C1 segment of cervical spinal cord (tissue), 14 donors: ENCODE results near the gene UBQLNL.

Experiments used
- DNase-seq, 14 donors: peaks; one replicate each; lab custom pipeline; 2025; lab: John Stamatoyannopoulos, UW

Gene UBQLNL, protein sequence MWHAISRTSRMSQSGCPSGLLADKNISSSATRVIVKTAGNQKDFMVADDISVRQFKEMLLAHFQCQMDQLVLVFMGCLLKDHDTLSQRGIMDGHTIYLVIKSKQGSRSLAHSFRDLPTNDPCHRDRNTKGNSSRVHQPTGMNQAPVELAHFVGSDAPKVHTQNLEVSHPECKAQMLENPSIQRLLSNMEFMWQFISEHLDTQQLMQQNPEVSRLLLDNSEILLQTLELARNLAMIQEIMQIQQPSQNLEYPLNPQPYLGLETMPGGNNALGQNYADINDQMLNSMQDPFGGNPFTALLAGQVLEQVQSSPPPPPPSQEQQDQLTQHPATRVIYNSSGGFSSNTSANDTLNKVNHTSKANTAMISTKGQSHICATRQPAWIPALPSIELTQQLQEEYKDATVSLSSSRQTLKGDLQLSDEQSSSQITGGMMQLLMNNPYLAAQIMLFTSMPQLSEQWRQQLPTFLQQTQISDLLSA

DNA sequence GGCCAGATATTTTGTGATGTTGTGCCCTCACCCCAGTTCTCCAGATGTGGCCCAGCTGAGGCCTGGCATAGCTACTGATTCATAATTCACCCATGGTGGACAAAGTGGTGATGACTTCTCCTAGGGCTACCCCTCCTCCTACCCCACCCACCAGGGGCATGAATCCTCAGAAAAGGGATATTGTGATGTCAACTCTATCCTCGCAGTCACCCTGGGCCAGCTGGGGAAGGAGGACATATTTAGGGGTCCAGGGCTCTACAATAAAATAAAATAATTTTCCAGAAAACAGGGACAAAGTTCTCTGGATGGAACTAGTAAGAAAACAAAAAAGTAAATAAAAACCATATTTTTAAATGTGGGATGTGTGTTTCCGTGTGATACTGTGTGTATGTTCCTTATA is at the start of gene UBQLNL:
TSS of gene UBQLNL (minus strand) at position 101 of the 400 bp plus-strand sequence. CDS start 258 bp downstream, outside the sequence.
- DNase-seq, result no peak

DNA sequence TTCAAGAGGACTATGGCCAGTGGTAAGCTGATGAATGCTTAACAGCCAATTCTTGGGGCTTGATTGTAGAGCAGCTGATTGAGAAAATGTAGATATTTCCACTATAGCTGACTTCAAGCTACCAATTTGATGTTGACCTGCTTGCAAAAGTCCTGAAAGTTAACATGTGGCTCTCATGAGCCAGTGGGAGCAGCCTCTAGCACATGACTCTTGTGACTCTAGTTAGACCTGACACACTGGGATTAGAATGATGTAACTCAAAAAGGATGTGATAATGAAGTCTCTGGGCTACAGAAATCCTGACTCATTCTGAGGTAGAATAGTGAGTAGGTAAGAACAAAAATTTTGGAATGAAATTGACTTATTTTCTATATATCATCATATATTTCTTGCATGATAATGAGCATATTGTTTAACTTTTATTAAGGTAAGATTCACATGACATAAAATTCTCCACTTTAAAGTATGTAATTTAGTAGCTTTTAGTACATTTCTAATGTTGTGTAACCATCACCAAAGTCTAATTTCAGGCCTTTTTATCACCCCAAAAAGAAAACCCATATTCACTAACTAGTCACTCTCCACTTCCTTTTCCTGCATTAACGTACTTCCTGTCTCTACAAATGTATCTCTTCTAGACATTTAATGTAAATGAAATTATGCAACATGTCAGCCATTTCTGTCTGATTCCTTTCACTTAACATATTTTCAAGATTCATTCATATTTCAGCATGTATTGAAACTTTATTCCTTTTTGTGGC is 47.9 kb upstream of the UBQLNL start:
- no peak for DNase-seq

DNA sequence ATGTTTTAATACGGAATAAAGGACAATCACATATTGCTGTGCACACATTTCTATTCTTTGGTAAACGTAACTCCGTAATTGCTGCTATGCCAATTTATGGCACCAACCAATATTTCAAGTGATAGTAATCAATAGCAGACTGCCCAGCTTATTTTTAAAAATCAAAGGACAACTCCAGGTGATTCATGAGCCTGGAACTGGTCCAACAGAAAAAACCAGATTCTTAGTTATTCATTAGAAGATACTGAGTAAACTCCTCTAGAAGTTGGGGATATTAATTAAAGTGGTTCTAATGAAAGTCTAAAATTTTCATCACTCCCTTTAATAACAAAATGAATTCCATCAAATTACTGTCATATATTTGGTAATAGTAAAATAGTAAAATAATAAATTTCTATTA is 41.3 kb upstream of the UBQLNL start:
- DNase-seq, result no peak

DNA sequence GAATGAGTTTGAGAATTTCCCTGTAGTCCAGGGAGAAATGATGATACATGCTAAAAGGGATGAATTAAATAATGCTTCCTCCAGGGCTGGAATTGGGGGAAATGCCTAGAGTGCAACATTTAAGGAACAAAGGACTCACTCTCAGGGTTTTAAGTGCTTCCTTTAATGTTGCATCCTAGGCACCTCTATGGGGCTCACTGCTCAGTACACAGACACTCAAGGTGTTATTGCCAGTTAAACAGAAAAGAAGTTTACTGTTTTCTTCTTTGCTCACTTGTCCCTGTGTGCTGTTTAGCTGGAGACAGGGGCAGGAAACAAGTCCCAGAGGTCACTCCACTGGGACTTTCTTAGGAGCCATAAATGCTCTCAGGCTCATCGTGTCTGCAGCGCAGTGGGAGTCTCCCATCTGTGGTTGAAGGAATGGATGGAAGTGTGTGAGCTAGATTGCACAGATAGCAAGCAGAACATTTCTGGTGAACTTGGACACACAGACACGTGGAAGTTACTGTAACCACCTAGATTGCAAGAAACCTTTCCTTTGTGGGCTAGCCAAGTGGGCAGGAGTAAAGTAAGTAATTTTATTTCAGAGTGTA is 40.2 kb upstream of the UBQLNL start:
- DNase-seq, result no peak

DNA sequence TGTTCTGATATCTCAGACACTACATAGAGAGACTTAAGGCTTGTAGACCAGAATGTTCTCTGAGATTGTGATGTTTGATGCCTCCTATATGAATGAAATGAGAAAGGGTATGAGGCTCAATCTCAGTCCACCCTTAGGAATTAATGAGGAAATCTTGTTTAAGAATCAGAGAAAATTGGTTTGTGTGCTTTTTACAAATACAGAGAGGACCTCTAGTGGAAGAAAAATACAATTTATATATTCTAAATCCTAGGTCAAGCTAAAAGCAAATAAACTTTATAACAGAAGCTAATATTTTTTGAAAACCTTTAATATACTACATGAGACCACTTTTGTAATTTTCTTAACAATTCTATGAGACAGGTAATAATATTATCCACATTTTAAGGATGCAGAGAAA is 36.8 kb upstream of the UBQLNL start:
- DNase-seq, result no peak

DNA sequence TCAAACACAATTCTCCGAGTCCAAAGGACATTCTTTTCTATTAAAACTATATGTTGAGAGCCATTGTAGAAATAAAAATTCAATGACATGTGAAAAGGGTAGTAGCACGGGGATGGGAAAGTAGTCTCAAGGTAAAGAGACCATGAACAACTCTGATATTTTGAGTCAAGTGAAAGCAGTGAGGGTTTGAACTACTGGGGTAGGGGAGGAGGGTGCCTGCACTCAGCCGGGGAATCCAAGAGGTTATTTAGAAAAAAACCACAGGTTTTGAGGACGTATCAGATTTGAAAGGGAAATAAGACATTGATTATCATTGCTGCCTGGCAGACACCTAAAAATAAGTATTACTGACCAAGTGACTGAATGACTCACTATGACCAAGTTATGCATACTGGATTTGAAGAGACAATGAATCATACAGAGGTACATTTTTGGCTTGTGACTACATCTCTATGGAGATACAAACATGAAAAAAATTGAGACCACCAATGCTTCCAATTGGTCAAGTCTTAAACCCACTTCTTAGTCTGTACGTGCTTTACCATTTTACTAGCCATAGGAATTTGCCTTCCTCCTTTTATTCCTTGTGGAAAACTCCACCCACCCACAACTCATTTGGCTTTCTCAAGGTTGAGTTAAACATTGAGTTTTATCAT is 34.1 kb upstream of the UBQLNL start:
- DNase-seq, result no peak

DNA sequence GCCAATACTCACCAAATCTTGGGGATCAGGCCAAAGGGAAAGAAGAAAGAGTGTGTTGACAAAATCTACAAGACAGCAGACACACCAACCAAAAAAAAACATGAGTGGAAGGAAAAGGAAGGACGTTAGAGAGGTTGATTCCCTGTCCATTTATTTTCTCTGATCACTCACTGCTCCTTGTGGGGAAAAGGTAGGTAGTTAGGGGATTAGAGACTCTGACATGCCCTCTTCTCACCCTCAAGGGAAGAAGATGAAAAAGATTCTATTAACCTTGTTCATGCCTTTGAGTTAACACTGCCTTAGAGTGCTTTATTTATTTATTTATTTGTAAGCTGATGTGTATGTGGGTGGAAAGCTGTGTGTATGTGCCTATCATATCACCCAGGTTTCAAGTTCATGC is 31.9 kb upstream of the UBQLNL start, which contains the start of gene OR52H1:
TSS of gene OR52H1 (minus strand) at position 101 of the 400 bp plus-strand sequence. CDS start 3,035 bp downstream, outside the sequence.
- no peak for DNase-seq

DNA sequence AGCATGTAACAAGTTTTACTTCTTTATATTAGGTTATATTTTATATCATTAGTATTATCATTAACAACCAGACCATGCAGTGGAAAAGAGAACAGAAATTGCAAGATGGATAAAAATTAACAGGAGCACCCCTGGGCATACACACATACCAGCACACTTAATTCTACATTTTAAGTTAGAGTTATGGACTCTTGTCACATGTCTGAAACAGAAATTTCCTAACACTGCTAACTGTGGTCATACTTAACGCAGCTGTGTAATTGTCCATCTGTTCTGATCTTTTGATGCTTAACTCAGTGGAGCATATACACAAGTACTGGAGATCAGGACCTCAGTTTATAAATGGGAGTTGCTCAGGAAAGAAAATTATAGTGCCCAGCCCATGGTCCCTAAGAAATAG is 31.5 kb upstream of the UBQLNL start:
- DNase-seq, result no peak

DNA sequence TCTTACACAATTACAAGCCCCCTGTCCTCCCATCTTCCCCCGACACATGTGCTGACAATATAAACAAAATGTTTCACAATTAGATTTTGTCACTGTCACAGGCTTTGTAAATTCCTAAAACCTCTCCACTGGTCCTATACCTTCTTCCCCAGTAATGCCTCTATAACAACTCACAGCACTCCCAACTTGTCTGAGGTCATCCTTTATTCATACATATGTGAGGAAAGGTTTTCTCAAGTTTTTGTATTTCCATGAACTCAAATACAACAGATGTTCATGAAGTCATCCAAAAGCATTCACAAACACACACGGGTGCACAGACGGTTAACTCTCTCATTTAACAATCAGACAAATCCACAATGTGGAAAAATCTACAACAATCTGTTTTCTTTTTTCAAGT is 30.0 kb upstream of the UBQLNL start:
- no peak for DNase-seq

DNA sequence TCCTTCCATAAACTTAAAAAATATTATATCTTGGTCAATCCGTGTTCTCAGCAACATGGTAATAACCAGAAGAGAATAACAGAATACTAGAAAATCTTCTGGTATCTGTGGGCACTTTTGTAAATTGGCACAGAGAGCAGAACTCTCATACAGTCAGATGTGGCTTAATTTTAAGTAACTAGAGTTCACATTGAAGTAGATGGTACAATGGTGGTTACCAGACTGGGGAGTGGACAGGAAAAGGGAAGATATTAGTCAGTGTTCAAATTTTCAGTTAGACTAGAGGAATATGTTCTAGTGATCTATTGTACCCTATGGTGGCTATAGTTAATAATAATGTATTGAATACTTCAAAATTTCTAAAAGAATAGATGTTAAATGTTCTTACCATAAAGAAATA is 24.9 kb upstream of the UBQLNL start:
- no peak for DNase-seq

DNA sequence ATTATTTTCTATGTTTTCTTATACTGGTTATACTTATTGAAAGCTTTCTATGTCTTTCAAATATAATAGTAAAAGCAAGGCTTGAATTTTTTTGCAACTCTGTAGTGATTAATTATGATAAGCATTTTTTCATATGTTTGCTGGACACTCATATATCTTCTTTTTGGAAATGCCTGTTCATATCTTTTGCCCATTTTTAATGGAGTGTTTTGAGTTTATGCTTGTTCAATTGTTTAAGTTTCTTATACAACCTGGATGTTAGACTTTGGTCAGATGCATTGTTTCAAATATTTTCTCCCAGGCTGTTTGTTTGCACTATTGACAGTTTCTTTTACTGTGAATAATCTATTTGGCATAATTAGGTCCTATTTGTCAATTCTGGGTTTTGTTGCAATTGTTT is 20.0 kb upstream of the UBQLNL start:
- DNase-seq, result no peak

DNA sequence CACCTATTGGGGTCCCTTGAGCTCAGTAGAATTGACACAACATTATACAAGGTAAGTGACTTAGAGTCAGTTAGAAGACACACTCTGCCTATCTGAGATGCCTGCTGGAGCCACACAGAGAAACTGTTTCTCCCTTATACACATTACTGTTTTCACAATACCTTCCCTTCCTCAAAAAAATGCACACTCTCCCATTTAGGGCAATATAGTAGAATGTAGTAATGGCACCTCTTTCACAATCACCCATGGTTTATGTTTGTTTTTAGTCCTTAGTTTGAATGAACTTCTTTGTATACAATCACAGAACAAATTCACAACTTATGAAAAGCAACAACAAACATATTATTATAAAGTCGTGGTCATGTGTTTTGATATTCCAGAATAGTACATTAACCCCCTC is 17.5 kb upstream of the UBQLNL start:
- DNase-seq, result no peak

DNA sequence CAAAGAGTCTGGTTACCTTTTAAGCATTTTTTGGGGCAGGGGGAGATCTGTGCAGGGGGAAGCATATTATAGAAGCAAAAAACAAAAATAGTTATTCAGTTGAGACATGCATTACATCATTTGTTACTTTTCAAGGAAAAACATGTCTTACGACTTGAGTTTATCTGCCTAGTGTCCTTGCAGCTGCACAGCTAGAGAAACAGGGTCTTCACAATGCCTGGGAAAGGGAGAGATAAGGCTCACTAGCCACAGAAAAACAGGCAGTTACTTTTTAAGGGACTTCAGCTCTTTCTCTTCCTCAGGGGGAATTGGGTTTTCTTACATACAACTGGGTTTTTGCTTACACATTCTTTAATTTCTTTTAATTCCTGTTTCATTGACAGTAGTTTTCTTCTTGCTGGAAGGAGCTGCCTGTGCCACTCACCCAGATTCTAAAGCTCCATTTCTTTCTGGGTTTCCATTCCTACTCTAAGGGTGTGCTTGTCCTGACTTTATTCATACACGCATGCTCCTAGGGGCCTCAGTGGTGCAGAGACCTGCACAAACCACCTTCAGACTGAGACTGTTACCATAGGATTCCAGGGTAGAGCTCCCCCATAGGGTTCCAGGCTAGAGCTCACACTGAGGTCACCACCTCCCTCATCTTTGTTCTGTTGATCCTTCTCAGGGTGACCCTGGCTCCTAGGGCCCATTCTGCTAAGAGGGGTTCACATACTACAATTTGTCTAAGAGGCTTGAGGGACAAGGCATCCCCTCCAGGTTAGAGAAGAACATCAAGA is 14.7 kb upstream of the UBQLNL start:
- DNase-seq, result no peak

DNA sequence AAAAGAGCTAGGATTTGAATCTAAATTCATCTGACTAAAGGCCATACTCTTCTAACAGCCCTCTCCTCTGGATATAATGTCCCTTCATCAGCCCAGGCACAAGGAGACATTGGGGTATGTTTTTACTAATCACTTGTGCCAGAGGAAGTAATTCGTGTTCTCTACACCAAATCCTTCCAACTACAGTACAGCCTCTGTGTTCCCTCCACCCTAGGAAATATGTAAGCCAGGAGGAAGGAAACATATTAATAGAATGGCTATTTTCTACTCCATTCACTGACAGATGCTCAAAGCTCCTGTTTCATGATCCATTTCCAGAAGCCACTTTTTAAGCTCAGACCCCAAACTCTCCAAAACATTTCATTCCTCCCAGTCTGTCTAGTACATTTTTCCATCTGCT is 12.0 kb upstream of the UBQLNL start:
- DNase-seq, result no peak

DNA sequence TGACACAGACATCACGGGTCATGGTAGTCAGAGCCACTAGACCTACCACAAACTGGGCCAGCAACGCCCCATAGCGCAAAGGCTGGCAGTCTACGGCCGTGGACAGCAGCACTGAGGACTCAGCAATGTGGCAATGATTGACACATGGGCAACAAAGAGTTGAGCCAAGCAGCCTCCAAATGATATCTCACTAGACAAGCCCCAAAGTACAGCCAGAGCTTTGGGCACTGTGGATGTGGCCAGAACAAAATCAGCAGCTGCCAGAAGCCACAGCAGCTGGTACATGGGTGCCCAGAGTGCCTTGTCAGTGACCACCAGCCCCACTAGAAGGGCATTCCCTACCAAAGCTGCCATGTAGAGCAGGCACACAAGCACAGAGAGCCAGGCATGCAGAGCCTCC is 11.2 kb upstream of the UBQLNL start:
- no peak for DNase-seq

DNA sequence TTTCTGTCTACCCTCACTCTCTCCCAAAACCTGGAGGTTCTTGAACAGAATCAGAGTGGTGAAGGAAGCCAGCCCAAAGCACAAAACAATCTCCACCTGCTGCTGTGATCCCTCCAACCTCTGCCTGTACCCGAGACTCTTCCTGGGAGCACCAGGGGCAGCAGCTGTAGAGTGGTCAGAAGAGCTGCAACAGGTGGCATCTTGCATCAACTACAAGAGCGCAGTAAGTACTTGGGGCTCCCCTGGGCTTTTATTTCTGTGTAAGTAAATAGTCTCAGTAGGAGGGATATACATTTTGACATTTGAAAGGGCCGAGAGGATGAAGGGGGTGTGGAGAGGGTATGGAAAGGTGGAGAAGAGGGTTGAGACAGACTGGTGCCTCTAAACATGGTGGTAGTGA is 8.3 kb upstream of the UBQLNL start:
- DNase-seq, result no peak

DNA sequence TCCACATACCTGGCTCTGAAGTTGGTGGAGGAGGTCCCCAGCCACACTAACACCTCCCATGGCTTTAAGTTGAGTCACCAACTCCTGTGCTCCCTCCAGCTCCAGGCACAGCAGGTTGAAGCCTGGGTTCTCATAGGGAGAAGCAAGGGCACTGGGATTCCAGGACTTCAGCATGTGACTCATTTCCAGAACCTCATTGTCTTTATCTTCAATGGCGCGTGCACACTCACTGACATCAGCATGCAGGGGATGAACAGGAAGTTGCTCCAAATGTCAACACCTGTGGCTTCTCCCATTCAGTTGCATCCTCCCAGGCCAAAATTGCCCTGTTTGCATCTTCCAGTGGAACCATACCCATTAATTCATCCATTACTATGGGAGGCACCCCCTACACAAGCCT is 5.8 kb upstream of the UBQLNL start:
- no peak for DNase-seq

DNA sequence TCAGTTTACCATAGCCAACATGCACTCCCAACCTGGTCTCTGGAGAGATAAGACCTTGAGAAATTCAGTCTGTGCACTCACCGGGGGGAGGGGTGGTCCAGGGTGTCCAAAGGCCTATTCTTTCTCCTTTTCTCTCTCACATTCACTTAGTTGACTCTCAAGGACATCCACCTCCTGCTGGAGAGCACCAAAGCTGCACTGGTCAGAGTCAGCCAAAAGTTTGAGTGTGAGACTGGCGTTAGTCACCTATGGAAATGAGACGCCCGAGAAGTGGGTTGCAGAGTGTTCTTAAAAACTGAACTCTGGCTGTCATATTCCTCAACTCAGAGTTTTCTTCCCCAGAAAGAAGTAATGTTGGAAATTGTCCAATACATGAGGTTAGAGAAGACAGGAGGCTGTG is 5.0 kb upstream of the UBQLNL start:
- no peak for DNase-seq

DNA sequence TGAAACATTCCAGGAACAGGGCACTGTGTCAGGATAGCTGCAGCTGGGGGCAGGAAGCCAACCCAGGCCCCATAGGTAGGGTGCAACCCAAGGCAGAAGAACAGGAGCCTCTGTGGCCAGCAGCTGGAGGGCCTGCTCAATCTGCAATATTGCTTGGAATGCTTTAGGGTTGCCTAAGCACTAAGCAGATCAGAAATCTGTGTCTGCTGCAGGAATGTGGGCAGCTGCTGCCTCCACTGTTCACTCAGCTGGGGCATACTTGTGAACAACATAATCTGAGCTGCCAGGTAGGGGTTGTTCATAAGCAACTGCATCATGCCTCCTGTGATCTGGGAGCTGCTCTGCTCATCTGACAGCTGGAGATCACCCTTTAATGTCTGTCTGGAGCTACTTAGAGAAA is 1.7 kb downstream of the UBQLNL start:
- DNase-seq, result no peak

DNA sequence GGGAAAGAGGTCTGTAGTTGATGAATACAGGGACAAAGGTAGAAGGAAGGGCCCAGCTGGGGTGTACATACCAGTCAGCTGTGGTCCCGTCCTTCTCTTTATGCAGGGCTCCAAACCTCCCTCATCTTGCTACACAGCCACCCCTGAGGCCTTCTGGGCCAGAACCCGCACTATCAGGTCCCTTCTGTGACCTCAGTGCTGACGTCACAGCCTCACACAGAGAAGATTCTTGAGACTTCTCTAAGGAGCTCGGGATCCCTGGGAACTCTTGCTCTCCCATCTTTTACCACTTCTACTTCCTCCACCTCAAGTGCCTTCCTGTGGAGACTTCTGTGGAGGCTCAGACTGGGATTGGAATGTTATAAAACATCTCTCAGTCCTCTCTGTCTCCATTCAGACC is 6.7 kb downstream of the UBQLNL start, which contains the start of gene UBQLN3:
TSS of gene UBQLN3 (minus strand) at position 155 of the 400 bp plus-strand sequence. CDS start 399 bp downstream, outside the sequence.
- no peak for DNase-seq

DNA sequence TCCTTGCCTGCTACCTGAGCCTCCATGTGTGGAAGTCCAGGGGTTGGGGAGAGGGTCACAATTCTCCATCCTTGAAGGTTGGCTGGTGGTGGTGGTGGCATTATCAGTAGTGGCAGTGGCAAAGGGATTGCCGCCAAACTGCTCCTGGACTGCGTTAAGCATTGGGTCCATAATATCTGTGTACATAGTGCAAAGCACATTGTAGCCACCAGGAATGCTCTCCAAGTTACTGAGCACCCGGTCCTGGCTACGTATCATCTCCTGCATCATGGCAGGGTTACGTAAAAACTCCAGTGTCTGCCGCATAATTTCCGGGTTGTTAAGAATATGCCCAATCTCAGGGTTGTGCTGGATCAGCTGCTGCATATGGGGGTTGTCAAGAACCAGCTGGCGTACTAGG is 7.9 kb downstream of the UBQLNL start:
- no peak for DNase-seq
